Fibroblast of villous mesenchyme (primary cell): ENCODE data around the gene SFMBT2. TPM values are rescaled to one million over a fixed set of nuclear protein-coding genes. Genes with fewer than 3 reads are reported as not detected.

Experiments
- DNase-seq: peaks from one replicate; pipeline ENCODE4 v3.0.0-alpha.2; 2010; ENCODE audit warnings: low read depth
- H3K4me3 ChIP-seq: 2 replicates; pipeline ENCODE4 v1.5.1; 2011; ENCODE audit warnings: low read depth, mild to moderate bottlenecking, low read length
- total RNA-seq: library from RNA; depleted of rRNA; stranded (reverse); fragments of >200 nt; gene quantifications from 2 replicates; pipeline ENCODE4 v1.2.3, GENCODE V29; 2012
- TF ChIP-seq, protein P1 (sequence below): IDR thresholded peaks from 2 replicates; pipeline ENCODE4 v1.5.1; 2012; ENCODE audit warnings: low read depth, mild to moderate bottlenecking, low read length; ENCODE audit not compliant: insufficient read depth

The SFMBT2 gene
- 1.7 and 2.6 TPM in 2 replicates for total RNA-seq

DNA sequence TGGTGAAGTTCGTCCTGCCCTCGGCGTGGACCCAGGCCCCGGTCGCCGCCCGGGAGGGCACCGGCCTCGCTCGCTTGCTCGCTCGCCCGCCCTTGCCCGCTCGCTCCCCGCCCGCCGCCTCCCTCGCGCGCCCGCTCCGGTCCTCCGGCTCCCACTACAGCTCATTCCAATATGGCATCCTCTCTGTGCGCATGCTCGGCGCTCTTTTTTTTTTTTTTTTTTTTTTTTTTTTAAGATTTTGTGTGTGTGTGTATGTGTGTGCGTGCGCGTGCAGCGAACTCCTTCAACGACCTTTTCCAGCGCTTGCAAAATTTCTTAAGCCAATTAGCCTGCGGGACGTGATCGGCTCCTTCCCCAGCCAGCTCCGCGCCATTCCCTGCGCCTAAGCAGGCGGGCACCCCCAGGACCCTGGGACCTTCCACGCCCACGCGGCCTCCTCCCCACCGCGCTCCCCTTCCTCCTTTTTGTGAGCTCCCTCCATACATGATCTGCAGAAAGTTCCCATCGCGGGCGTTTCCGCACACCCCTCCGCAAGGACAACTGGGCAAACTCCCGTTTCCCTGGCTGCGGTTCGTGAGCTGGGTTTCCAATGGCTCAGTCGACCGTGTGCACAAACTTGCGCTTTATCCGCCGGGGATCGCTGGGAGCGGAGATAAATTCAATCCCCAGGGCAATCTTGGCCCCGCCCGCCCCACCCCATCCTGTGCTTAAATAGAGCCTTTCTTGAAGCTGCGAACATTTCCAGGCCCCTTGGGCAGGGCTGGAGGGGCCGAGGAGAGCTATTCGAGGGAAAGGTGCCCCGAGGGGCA is at the start of gene SFMBT2:
Gene SFMBT2 (minus strand): TSS at position 173 of the 809 bp plus-strand sequence. CDS start 29,136 bp downstream, outside the sequence.
- peak; percentile 70 for DNase-seq
- TF ChIP-seq, protein P1, sequence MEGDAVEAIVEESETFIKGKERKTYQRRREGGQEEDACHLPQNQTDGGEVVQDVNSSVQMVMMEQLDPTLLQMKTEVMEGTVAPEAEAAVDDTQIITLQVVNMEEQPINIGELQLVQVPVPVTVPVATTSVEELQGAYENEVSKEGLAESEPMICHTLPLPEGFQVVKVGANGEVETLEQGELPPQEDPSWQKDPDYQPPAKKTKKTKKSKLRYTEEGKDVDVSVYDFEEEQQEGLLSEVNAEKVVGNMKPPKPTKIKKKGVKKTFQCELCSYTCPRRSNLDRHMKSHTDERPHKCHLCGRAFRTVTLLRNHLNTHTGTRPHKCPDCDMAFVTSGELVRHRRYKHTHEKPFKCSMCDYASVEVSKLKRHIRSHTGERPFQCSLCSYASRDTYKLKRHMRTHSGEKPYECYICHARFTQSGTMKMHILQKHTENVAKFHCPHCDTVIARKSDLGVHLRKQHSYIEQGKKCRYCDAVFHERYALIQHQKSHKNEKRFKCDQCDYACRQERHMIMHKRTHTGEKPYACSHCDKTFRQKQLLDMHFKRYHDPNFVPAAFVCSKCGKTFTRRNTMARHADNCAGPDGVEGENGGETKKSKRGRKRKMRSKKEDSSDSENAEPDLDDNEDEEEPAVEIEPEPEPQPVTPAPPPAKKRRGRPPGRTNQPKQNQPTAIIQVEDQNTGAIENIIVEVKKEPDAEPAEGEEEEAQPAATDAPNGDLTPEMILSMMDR, result no peak
- H3K4me3 ChIP-seq, result peak within 1 kb of the TSS; percentile 65

DNA sequence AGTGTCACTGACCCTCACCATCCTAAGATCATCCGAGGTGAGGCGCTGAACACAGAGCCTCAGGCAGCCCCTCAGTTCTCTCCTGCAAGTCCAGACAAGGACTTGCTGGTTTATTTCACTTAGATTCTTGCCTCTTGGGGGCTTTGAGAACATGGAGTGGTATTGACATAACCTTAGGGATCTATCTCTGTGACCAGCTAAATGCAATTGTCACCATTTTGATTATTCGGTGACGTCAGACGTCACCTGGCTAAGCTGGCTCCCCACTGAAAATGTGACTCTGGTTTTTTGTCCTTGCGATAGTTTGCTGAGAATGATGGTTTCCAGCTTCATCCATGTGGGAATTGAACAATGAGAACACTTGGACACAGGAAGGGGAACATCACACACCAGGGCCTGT is 49.2 kb upstream of the SFMBT2 start:
- H3K4me3 ChIP-seq, result no peak overlapping the region
- DNase-seq, result no peak
- TF ChIP-seq, protein P1, result no peak

DNA sequence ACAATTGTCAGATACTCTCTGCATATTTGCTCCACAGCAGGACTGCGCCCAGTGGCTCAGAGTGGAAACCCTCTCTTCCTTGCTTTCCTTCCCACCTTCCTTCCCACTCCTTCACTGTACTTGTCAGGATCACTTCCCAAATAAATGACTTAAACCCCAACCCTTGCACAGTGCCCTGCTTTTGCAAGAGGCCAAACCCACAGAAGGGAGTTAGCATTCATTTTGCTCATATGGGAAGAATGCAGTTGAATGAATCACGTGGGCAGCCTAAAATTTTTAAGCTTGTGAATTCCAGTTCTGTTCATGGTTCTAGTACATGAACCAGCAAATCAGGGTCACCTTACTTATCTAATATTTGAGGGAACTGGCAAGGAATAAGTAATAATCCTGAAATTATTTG is 47.7 kb upstream of the SFMBT2 start:
- peak; percentile 6 for DNase-seq
- no peak overlapping the region for H3K4me3 ChIP-seq
- TF ChIP-seq, protein P1, result no peak

DNA sequence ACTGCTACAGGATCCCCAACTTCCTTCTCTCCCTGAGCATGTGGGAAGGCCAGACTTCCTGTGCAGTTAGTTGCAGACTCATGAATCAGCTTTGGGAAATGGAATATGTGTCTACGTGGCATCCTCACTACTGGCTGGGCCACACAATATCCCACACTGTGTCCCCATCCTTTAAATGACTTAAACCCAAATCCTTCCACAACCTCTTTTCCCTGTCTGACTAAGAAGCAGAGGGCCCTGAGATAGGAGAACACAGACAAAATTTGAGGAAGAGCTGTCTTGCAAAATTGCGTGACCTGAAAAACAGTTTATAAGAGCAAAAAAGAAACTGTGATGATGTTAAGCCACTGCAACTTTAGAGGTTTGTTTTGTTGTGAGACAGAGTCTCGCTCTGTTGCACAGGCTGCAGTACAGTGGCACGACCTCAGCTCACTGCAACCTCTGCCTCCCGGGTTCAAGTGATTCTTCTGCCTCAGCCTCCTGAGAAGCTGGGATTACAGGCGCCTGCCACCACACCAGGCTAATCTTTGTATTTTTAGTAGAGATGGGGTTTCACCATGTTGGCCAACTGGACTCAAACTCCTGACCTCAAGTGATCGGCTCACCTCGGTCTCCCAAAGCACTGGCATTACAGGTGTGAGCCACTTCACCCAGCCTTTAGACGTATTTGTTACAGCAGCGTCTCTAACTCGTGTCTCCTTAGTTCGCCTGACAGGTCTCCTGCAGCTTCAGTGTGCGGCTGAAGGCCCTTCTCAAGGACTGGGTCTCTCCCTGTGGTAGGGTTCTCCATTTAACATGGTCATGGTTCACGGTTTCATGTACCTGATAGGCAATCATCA is 46.9 kb upstream of the SFMBT2 start:
- DNase-seq, result no peak
- TF ChIP-seq, protein P1, result no peak
- H3K4me3 ChIP-seq, result no peak overlapping the region

DNA sequence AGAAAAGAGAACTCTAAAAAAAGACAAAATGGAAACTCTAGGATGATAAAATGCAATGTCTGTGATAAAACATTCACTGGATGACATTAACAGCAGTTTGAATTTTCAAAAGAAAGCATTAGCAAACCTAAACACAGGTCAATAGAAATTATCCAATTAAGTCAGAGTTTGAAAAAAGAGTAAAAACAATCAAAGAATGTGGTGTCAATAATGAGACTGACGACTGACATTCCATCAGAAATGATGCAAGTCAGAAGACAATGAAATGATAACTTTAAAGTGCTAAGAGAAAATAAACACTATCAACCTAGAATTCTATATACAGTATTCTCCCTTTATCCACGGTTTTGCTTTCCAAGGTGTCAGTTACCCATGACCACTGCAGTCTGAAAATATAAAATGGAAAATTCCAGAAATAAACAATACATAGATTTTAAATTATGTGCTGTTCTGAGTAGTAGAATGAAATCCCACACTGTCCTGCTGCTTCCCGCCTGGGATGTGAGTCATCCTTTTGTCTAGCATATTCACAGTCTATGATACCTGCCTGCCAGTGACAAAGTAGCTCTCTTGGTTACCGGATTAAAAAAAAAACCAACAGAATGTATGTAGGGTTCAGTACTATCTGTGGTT is 38.3 kb upstream of the SFMBT2 start:
- TF ChIP-seq, protein P1, result no peak
- no peak overlapping the region for H3K4me3 ChIP-seq
- DNase-seq, result no peak

DNA sequence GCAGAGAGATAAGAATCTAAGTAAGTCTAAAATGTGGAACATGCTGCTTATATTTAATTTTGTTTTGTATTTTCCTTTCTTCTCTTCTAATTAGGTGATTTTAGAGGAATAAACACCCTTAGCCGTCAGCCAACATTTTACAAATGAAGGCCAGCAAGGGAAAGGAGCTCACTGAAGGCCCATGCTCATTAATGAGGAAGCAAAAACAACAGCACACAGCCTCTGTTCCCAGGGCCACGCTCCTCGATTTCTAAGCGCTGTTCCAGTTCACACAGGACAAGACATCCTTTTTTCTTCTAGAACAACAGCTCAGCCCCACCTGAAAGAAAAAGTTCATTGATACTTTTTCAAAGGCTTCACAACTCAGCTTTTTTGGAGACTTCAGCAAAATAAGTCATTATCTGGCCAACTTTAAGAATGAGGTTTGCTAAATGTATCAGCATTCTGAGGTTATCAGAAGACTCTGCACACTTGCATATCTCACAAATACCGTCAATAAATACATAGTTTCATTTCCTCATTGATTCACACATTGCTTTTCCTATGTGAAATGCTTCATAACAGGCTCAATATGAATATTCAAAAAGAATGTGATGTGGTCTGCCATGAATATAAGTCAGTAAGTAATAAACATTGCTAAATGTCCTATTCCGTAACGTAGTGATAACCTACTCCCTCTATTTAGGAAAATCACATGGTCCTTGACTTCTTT is 34.8 kb upstream of the SFMBT2 start:
- DNase-seq, result no peak
- no peak overlapping the region for H3K4me3 ChIP-seq
- TF ChIP-seq, protein P1, result no peak
